ENCODE measurements around the gene RANBP9. TPM values are rescaled to one million over a fixed set of nuclear protein-coding genes. Genes with fewer than 3 reads are reported as not detected.

Gene RANBP9
- total and polyA plus RNA-seq, 9 of the 15 experiments (the other 6 are each of a cell fraction or from before 2014, with no cell fraction given) = 27.5 to 130 (median 61.5) TPM

GRCh38 chr6:13593103-13593502, 118.5 kb downstream of the RANBP9 start:
- ATAC-seq (no peak), FAIRE-seq (no peak), DNase-seq (ENCODE audit: extremely low read depth in 1 of 4, low spot score in 3 of 4) (no peak)
- no peak overlapping the region for H3K27ac ChIP-seq (ENCODE audit: extremely low read depth, low read depth, low read length)
- no peaks in the 10 kb centered on the region for H4K20me1 ChIP-seq (replicated peaks; ENCODE audit: control insufficient read depth, insufficient read depth, low read length)
- H3K9me1 ChIP-seq (ENCODE audit: control insufficient read depth, insufficient read depth, low read length) = no peaks in the 10 kb centered on the region
- ChIA-PET CTCF (ENCODE audit: low intra/inter-chr PET ratio) (no interaction called here), POLR2A (interaction anchor here (0.5 kb wide), 1 partner anchor 1480 kb away, joined by 3 read pairs; no protein-coding TSS in a partner anchor)
- peaks cover 40% of the 10 kb centered on the region for H3K36me3 ChIP-seq (ENCODE audit: control insufficient read depth, insufficient read depth, low read length)
- no peaks in the 10 kb centered on the region for H3K9me3 ChIP-seq (replicated peaks; ENCODE audit: control insufficient read depth, insufficient read depth, low read depth, low read length)
- H3K4me3 ChIP-seq = no peak overlapping the region
- TF ChIP-seq ZNF12 (CRISPR knock-in tag; IDR thresholded peaks at IDR 0.05) (peak; percentile 78; the same call in 1 of the 2 replicates), FOS (IDR thresholded peaks at IDR 0.05; ENCODE audit: extremely low read depth, insufficient read length) (no peak)
- BruUV-seq (replicated peaks) = no TSS peak
- H3K79me2 ChIP-seq (ENCODE audit: control insufficient read depth, insufficient read depth, low read length) = no peaks in the 10 kb centered on the region
- WGBS (ENCODE audit: insufficient coverage, low coverage, missing lambda C conversion rate) = 32% methylated on average over 6 of the region's 6 CpGs
- H3K27me3 ChIP-seq (ENCODE audit: control insufficient read depth in 2 of 2, insufficient read depth in 2 of 2, low read length in 2 of 2) = no peaks in the 10 kb centered on the region
- H3K9ac ChIP-seq (ENCODE audit: insufficient read depth in 1 of 2, low read depth in 2 of 2, low read length in 2 of 2) = no peak overlapping the region
- peaks cover 0 to 5% of the 10 kb centered on the region in 2 experiments; a peak in 2 of 5 replicates for H3K4me1 ChIP-seq (replicated peaks in 1 of 2; ENCODE audit: control insufficient read depth in 2 of 2, insufficient read depth in 2 of 2, low read length in 2 of 2)
- H3K4me2 ChIP-seq (ENCODE audit: insufficient read depth, low read length) = no peak overlapping the region
- no peak overlapping the region for H2AFZ ChIP-seq (ENCODE audit: low read depth, low read length)
- in situ Hi-C loops (cut with MboI) = no loop called here
- intact Hi-C loops (cut with micrococcal nuclease) = no loop called here

- Histone ChIP-seq H3K9me3 (replicated peaks; ENCODE audit: control insufficient read depth, insufficient read depth, low read depth, low read length) (no peaks in the 10 kb centered on the region), H3K4me1 (replicated peaks in 1 of 2; ENCODE audit: control insufficient read depth in 2 of 2, insufficient read depth in 2 of 2, low read length in 2 of 2) (peaks cover 0 to 5% of the 10 kb centered on the region in 2 experiments; a peak in 2 of 5 replicates), H3K4me2 (ENCODE audit: insufficient read depth, low read length) (no peak overlapping the region), H3K9me1 (ENCODE audit: control insufficient read depth, insufficient read depth, low read length) (no peaks in the 10 kb centered on the region), H2AFZ (ENCODE audit: low read depth, low read length) (no peak overlapping the region), H3K27ac (ENCODE audit: extremely low read depth, low read depth, low read length) (no peak overlapping the region), H3K4me3 (no peak overlapping the region), H3K79me2 (ENCODE audit: control insufficient read depth, insufficient read depth, low read length) (no peaks in the 10 kb centered on the region), H3K27me3 (ENCODE audit: control insufficient read depth in 2 of 2, insufficient read depth in 2 of 2, low read length in 2 of 2) (no peaks in the 10 kb centered on the region), H3K9ac (ENCODE audit: insufficient read depth in 1 of 2, low read depth in 2 of 2, low read length in 2 of 2) (no peak overlapping the region), H3K36me3 (ENCODE audit: control insufficient read depth, insufficient read depth, low read length) (peaks cover 43% of the 10 kb centered on the region), H4K20me1 (replicated peaks; ENCODE audit: control insufficient read depth, insufficient read depth, low read length) (no peaks in the 10 kb centered on the region)
- ChIA-PET CTCF (ENCODE audit: low intra/inter-chr PET ratio) (interaction anchor here (0.8 kb wide), 1 partner anchor 476 kb away, joined by 3 read pairs; no protein-coding TSS in a partner anchor), POLR2A (interaction anchor here (0.6 kb wide), 1 partner anchor 11 kb away, joined by 3 read pairs; no protein-coding TSS in a partner anchor)
- in situ Hi-C loops (cut with MboI) (no loop called here), intact Hi-C loops (cut with micrococcal nuclease) (no loop called here)
- no TSS peak for BruUV-seq (replicated peaks)
- DNase-seq (ENCODE audit: extremely low read depth in 1 of 4, low spot score in 3 of 4) = no peak
- no peak for ATAC-seq
- peak; percentile 11 for FAIRE-seq
- 89% methylated on average over 12 of the region's 21 CpGs for WGBS (ENCODE audit: insufficient coverage, low coverage, missing lambda C conversion rate)
- TF ChIP-seq ZKSCAN8 (CRISPR knock-in tag; IDR thresholded peaks at IDR 0.05) (no peak), KAT8 (IDR thresholded peaks at IDR 0.05; ENCODE audit: low read depth) (no peak), GATAD2A (IDR thresholded peaks at IDR 0.05) (no peak), TSHZ1 (CRISPR knock-in tag; IDR thresholded peaks at IDR 0.05) (no peak), CTCF (IDR thresholded peaks at IDR 0.05 in 2 of 3, conservative IDR thresholded peaks at IDR 0.05 in 1 of 3; ENCODE audit: insufficient read depth in 2 of 3, low read depth in 1 of 3, low read length in 3 of 3) (no peak)
These were observed 120.3 kb downstream of the RANBP9 start for GRCh38 chr6:13591205-13591921.

All from K562 (cell line).